Raji (cell line): ENCODE measurements around the gene WDR7.

Source experiments
- POLR2A ChIP-seq: IDR thresholded peaks from 2 replicates; pipeline ENCODE4 v1.6.1; 2011; ENCODE audit warnings: low read depth, low read length, control low read depth; ENCODE audit not compliant: insufficient read depth

WDR7 gene

DNA sequence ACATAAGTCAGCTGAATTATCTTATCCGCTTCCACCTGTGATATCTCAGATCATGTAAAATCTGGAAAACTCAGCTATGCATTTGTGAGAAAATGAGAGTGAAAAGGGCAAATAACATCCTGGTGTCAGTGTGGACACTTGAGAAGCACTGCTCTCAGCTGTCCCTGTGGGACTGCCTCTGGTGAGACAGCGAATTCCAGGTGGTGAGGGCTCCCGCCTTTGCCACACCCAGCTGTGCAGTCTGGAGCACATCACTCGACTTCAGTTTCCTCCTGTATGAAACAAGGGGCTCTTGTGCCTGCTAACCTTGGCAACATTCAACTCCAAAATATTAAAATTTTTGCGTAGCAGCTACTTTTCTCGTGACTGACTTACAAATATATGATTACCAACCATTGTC, 300.9 kb downstream of the WDR7 start:
- no peak for TF ChIP-seq POLR2A

- no peak for TF ChIP-seq POLR2A
Measured at GRCh38 chr18:56953428-56954198, 302.5 kb downstream of the WDR7 start.

GRCh38 chr18:56955490-56955889, 304.3 kb downstream of the WDR7 start:
- no peak for TF ChIP-seq POLR2A

DNA sequence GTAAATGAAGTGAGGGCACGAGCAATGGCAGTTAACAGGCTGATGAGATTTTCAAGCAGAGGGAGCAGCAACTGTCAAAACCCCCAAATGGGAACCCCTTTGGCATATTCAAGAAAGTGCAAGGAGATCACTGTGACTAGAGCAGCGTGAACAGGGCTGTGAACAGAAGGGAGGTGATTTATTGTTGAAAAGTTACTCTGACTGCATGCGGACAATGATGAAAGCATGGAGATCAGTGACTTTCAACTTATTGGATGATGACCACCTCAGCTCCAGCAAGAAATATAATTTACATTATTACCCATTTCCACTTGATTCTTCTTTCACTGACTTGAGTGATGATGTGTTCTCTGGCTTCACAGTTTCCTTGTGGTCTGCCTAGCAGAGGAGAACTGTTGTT, 308.0 kb downstream of the WDR7 start:
- TF ChIP-seq POLR2A: no peak

DNA sequence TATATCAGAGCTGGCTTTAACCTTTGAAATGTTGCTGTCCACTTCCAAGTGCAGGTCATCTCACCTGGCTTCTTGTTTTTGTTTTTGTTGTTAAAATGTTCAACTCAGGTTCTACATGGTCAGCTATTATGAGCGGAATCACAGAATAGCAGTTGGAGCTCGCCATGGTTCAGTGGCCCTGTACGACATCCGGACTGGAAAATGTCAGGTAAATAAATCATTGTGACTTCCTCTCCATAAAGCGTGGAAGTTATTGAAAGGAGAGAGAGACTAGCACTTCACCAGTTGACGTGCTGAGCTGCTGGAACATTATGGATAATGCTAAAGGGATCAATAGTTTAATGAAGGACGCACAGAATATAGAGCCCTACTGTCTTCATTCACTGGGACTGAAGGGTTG, 311.2 kb downstream of the WDR7 start:
- TF ChIP-seq POLR2A: no peak

- TF ChIP-seq POLR2A: no peak
Measured at GRCh38 chr18:56967035-56967434, 315.9 kb downstream of the WDR7 start.

DNA sequence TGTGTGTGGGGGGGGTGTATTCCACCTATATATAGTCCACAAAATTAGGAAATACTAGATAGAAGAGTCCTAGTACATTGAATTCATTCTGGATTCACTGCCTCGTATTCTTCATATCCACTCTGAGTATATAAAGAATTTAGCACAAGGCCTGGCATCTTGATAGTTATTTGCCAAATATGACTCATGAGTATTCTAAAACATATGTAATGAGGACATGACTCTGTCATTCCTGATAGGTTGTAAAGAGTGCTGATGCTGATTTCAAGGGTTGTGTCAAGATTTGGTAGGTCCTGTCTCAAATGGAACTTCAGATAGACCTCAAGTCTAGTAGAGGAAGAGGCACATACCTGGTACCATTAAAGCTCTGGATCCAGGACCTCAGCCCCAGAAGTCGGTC, 322.3 kb downstream of the WDR7 start:
- TF ChIP-seq POLR2A: no peak

DNA sequence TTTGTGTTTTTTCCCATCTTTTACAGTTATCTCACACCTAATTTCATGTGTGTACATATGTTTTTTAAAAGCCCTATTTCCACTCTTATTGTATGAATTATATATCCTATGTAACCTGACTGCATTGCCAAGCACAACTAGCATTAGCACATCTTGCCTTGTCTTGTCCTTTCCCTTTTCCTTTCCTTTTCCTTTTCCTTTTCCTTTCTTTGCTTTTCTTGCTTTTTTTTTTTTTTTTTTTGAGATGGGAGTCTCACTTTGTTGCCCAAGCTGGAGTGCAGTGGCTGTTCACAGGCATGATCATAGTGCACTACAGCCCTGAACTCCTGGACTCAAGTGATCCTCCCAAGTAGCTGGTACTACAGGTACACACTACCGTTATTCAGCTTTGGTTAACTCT, 323.0 kb downstream of the WDR7 start:
- TF ChIP-seq POLR2A: no peak

DNA sequence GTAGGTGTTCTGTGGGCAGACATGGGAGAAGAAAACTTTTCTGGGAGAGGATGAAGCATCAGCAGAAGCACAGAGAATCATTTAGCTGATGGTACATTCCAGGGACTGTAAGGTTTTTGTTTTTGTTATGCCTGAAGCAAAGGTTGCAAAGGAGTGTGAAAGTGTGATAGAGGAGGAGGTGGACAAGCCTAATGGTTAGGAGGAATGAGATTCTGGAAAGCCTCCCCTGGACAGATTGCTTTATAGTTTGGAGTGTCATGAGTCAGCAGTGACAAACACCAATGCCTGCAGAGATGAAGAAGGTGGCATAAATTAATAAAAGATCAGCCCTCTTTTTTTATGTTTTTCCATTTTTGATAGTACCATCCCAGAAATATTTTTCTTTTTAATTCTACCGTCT, 324.1 kb downstream of the WDR7 start:
- no peak for TF ChIP-seq POLR2A

DNA sequence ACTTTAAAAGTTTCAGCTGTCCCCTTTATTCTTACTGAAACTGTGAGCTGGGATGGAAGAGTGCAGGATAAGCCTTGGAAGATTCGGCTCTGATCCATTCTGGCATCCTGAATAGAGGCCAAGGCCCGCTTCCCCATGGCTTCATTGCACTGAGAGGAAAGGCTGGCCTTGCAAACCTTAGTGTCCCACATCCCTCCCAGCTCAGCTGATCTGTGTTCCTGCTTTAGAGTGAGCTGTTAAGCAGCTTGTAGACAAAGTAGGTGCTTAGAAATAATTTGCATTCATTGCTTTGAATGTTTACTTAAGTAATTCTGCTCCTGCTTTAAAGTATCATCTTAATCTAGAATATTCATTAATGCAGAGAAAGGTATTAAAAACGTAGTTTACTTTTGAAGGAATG, 326.1 kb downstream of the WDR7 start:
- TF ChIP-seq POLR2A: no peak

GRCh38 chr18:56977771-56978170, 326.6 kb downstream of the WDR7 start:
- TF ChIP-seq POLR2A: no peak

DNA sequence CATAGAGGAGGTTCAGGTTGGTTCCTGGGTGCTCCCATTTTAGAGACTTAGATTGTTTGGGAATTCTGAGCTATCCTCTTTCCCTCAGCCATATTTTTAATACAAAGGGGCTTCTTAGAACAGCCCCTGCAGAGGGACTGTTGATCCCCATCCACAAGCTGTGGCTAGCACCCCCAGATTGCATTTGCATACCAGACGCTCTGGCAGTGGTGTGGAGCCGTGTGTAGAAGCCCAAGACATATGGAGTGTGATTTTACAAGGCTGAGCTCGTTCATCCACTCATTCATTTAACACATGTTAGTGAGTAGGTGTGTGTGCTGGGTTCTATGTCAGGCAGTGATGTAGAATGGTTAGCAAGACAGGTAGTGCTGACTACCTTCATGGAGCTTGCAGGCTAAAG, 329.0 kb downstream of the WDR7 start:
- TF ChIP-seq POLR2A: no peak

DNA sequence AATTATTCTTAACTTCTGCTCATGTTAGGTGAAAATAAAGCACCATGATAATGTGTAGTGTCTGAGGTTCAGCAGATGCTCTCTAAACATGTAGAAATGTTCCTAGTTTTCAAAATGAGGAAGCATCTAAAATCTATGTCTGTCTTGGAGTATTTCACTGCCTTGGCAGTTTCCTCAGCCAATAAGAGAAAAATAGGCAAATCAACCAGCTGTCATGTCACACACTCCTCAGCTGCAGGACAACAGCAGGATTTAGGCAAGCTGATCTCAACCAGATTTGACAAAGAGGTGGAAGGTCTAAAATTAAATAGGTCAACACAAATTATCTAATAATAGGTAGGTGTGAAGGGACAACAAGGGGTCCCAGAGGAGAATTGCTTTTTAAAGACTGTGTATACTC, 331.6 kb downstream of the WDR7 start:
- TF ChIP-seq POLR2A: no peak

DNA sequence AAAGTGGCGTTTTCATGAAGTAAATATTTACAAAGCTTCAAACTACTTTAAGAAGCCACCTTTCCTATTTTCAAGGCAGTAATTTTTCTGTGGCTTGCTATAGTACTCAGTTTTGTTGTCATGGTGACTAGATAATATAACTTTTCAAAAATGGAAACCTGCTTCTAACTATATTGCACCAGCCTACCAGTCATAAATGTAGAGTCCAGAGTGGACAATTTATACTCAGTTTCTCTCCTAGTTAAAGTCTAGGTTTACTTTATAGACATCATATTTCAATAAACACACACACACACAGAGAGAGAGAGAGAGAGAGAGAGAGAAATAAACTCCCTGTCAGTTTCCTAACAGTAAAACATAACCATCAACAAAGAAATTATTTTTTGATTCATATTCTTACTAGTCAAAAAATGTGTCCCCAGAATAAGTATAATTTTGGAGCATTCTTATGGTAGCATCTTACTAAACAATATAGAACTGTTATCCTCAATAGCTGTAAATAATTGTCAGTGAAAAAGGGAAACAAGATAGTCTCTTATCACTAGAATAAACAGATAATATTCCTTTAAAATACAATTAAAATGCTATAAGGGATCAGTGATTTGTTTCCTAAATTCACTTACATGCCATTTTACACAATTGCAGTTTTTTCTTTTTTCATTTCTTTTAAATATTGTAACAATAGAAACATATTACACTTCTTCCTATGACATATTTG, 332.3 kb downstream of the WDR7 start:
- no peak for TF ChIP-seq POLR2A

- no peak for TF ChIP-seq POLR2A
Measured at GRCh38 chr18:56984731-56985130, 333.6 kb downstream of the WDR7 start.

DNA sequence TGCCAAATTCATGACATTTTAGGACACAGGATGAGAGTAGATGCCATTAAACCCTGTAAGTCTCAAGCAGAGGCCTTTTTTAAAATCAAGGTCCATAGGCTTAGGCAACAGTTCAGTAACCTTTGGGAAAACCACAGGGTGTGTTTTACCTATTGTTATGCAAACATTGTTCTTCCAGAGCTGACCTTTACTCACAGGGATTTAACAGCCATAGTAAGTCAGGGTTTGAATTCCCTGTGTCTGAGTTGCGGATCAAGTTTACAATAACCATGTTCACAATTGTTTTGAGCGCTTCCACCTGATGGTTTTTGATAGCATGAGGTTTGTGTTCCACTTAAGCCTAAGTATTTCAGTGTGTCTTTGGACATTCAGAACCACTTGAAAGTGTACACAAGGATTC, 335.7 kb downstream of the WDR7 start:
- TF ChIP-seq POLR2A: no peak

DNA sequence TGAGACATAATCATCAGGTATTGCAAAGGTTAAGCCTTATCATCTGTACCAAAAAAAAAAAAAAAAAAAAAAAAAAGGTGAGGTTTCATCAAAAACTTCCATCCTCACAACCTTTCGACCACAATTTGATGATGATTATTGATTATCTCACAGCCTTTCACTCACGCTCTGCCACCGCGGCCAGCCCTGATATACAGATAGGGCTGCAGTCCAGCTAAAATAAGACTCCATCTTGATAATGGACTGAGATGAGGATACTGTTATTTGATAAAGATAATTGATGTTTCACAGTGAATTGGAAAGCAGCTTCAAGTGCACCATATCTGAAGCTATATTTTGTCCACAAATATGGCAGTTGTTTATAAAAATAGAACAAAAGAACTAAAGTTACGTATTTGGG, 336.1 kb downstream of the WDR7 start:
- no peak for TF ChIP-seq POLR2A
